GM06990 (cell line): ENCODE measurements around the gene GAK.

Source experiments
- DNase-seq: peaks from one replicate; pipeline ENCODE4 v3.0.0-alpha.2; 2011; ENCODE audit not compliant: insufficient read length; ENCODE audit errors: extremely low read depth
- H3K27me3 ChIP-seq: replicated peaks from 2 replicates; pipeline ENCODE4 v1.6.0; 2011; ENCODE audit warnings: low read length; ENCODE audit not compliant: control insufficient read depth, insufficient read depth
- H3K36me3 ChIP-seq: 2 replicates; pipeline ENCODE4 v1.5.1; 2011; ENCODE audit warnings: low read length; ENCODE audit not compliant: control insufficient read depth, insufficient read depth
- H3K4me3 ChIP-seq: replicated peaks from 2 replicates; pipeline ENCODE4 v1.5.1; 2011; ENCODE audit warnings: low read depth, mild to moderate bottlenecking, control low read depth, low read length
- CTCF ChIP-seq: IDR thresholded peaks from 2 replicates; pipeline ENCODE4 v1.5.1; 2011; ENCODE audit warnings: low read length, control low read depth, mild to moderate bottlenecking, inconsistent platforms; ENCODE audit not compliant: insufficient read depth, poor library complexity, severe bottlenecking

Gene GAK

GRCh38 chr4:821181-821591 lies 110.9 kb downstream of the GAK start:
- H3K36me3 ChIP-seq: no peaks in the 10 kb centered on the region; the same call in 1 of the 2 replicates
- no peaks in the 10 kb centered on the region; the same call in 1 of the 2 replicates for H3K27me3 ChIP-seq
- no peak for DNase-seq
- no peak overlapping the region for H3K4me3 ChIP-seq
- TF ChIP-seq CTCF: no peak

GRCh38 chr4:820230-821172 lies 111.6 kb downstream of the GAK start:
- H3K27me3 ChIP-seq: no peaks in the 10 kb centered on the region; the same call in 1 of the 2 replicates
- no peaks in the 10 kb centered on the region; the same call in 1 of the 2 replicates for H3K36me3 ChIP-seq
- H3K4me3 ChIP-seq: no peak overlapping the region
- no peak for DNase-seq
- TF ChIP-seq CTCF: no peak

GRCh38 chr4:819401-820229 lies 112.5 kb downstream of the GAK start:
- DNase-seq: no peak
- H3K36me3 ChIP-seq: no peaks in the 10 kb centered on the region; the same call in 1 of the 2 replicates
- H3K4me3 ChIP-seq: no peak overlapping the region
- H3K27me3 ChIP-seq: no peaks in the 10 kb centered on the region; the same call in 1 of the 2 replicates
- TF ChIP-seq CTCF: no peak

- Histone ChIP-seq H3K36me3 (no peaks in the 10 kb centered on the region; the same call in 1 of the 2 replicates), H3K27me3 (peaks cover under 1% of the 10 kb centered on the region), H3K4me3 (no peak overlapping the region)
- no peak for TF ChIP-seq CTCF
- no peak for DNase-seq
Measured at GRCh38 chr4:818106-818921, 113.8 kb downstream of the GAK start.

GRCh38 chr4:815464-816146 lies 116.5 kb downstream of the GAK start:
- H3K27me3 ChIP-seq: peaks cover 2% of the 10 kb centered on the region
- DNase-seq: no peak

More at GRCh38 chr4:815464-816146, 116.5 kb downstream of the GAK start:
- Histone ChIP-seq H3K36me3 (no peaks in the 10 kb centered on the region; the same call in 1 of the 2 replicates), H3K4me3 (no peak overlapping the region)
- TF ChIP-seq CTCF: no peak
